HCT116 (cell line): Measurements from ENCODE around the gene NTSR1. TPM values are rescaled to one million over a fixed set of nuclear protein-coding genes. Genes with fewer than 3 reads are reported as not detected.
A peak's percentile ranks its signal among the peaks of the same experiment; 100 is the strongest.

ENCODE experiments used
- ATAC-seq: fragments of 200-7000 bp; cut with Tn5 transposase; 2 replicates; pipeline ENCODE4 v1.9.1; 2020; ENCODE audit warnings: mild to moderate bottlenecking, moderate library complexity
- BruUV-seq: library from RNA; stranded (reverse); fragments of 400-500 nt; replicated peaks from 2 replicates; lab custom pipeline; 2021; lab: Mats Ljungman, UMichigan
- CTCF ChIA-PET: fragments of 300-600 bp; sonication (Branson Sonifier 250); formaldehyde crosslinking; loops from one replicate; lab custom pipeline; 2021; ENCODE audit warnings: antibody characterized with exemption; lab: Charles Lee
- POLR2A ChIA-PET: fragments of 300-600, 350-600 bp; sonication (Branson Sonifier 250); formaldehyde crosslinking; loops from one replicate; lab custom pipeline; 2021; ENCODE audit warnings: antibody characterized with exemption; lab: Charles Lee
- RAD21 ChIA-PET, 2 experiments: fragments of 300-600 bp; sonication (Branson Sonifier 250); formaldehyde crosslinking; loops; one replicate each; lab custom pipeline; 2023; ENCODE audit warnings: low total read pairs in 2 of 2; ENCODE audit not compliant: uncharacterized antibody in 2 of 2, unreplicated experiment in 2 of 2, low non-redundant PET in 1 of 2; lab: Charles Lee
- DNase-seq: peaks from one replicate; pipeline ENCODE4 v3.0.0-alpha.2; 2010; ENCODE audit warnings: low read depth, low spot score
- H2AFZ ChIP-seq: fragments of 200-600 bp; shearing (Covaris generic), sonication (generic); 2 replicates; pipeline ENCODE4 v1.6.1; 2017; ENCODE audit warnings: low read depth, mixed run types, mixed read lengths, antibody characterized with exemption, low read length; ENCODE audit not compliant: poor library complexity, severe bottlenecking
- H3K27ac ChIP-seq: 2 replicates; pipeline ENCODE4 v1.5.1; 2012; ENCODE audit warnings: low read depth, low read length
- H3K27me3 ChIP-seq: fragments of 200-600 bp; sonication (generic); 2 replicates; pipeline ENCODE4 v1.6.1; 2016; ENCODE audit warnings: mixed run types, low read length, mixed read lengths; ENCODE audit not compliant: insufficient read depth
- H3K36me3 ChIP-seq, 2 experiments: fragments of 200-500 bp in 1 of 2; fragments of 200-600 bp in 1 of 2; sonication (Bioruptor generic) in 1 of 2; sonication (generic) in 1 of 2; 2 replicates each; pipeline versions ENCODE4 v1.5.1 to v1.6.1; 2014 to 2016; ENCODE audit warnings: low read length in 2 of 2, inconsistent platforms in 1 of 2, mixed read lengths in 1 of 2, mixed run types in 1 of 2; ENCODE audit not compliant: insufficient read depth in 2 of 2, control insufficient read depth in 1 of 2
- H3K4me1 ChIP-seq, 2 experiments: fragments of 200-600 bp in 1 of 2; sonication (generic) in 1 of 2; 2 replicates each; pipeline versions ENCODE4 v1.5.1 to v1.6.1; 2012 to 2017; ENCODE audit warnings: low read length in 2 of 2, inconsistent platforms in 1 of 2, mild to moderate bottlenecking in 1 of 2, mixed read lengths in 1 of 2, mixed run types in 1 of 2, moderate library complexity in 1 of 2; ENCODE audit not compliant: insufficient read depth in 2 of 2, control insufficient read depth in 1 of 2
- H3K4me2 ChIP-seq: fragments of 200-600 bp; sonication (generic); 2 replicates; pipeline ENCODE4 v1.6.1; 2017; ENCODE audit warnings: mixed run types, low read length, mixed read lengths
- H3K4me3 ChIP-seq, 2 experiments: fragments of 200-600 bp in 1 of 2; sonication (generic) in 1 of 2; replicated peaks in 1 of 2; 2 replicates each; pipeline ENCODE4 v1.5.1; 2011 to 2016; ENCODE audit warnings: low read length in 2 of 2, control low read depth in 1 of 2, low read depth in 1 of 2, mild to moderate bottlenecking in 1 of 2, mixed read lengths in 1 of 2, mixed run types in 1 of 2
- H3K79me2 ChIP-seq: fragments of 200-600 bp; sonication (generic); 2 replicates; pipeline ENCODE4 v1.6.1; 2017; ENCODE audit warnings: mild to moderate bottlenecking, mixed run types, low read length, moderate library complexity, mixed read lengths; ENCODE audit not compliant: insufficient read depth
- H3K9ac ChIP-seq: fragments of 200-600 bp; sonication (generic); 2 replicates; pipeline ENCODE4 v1.6.1; 2016; ENCODE audit warnings: low read length, mixed read lengths
- H3K9me2 ChIP-seq: fragments of 200-600 bp; sonication (generic), shearing (Covaris generic); 2 replicates; pipeline ENCODE4 v1.6.1; 2017; ENCODE audit warnings: mixed run types, mild to moderate bottlenecking, moderate library complexity; ENCODE audit not compliant: insufficient read depth
- H3K9me3 ChIP-seq, 2 experiments: fragments of 200-500 bp in 1 of 2; fragments of 200-600 bp in 1 of 2; sonication (Bioruptor generic) in 1 of 2; sonication (generic) in 1 of 2; 2 replicates each; pipeline ENCODE4 v1.6.1; 2014 to 2017; ENCODE audit warnings: low read length in 2 of 2, mixed read lengths in 2 of 2, inconsistent platforms in 1 of 2, low read depth in 1 of 2, mild to moderate bottlenecking in 1 of 2, mixed run types in 1 of 2, moderate library complexity in 1 of 2; ENCODE audit not compliant: control insufficient read depth in 1 of 2, insufficient read depth in 1 of 2
- H4K20me1 ChIP-seq: fragments of 200-600 bp; sonication (generic), shearing (Covaris generic); 2 replicates; pipeline ENCODE4 v1.6.1; 2017; ENCODE audit warnings: mixed run types, mild to moderate bottlenecking, moderate library complexity; ENCODE audit not compliant: insufficient read depth
- POLR2A ChIP-seq: IDR thresholded peaks from 2 replicates; pipeline ENCODE4 v1.7.0; 2011; ENCODE audit warnings: borderline replicate concordance; ENCODE audit not compliant: insufficient read depth, insufficient read length; ENCODE audit errors: extremely low read depth
- POLR2AphosphoS5 ChIP-seq: IDR thresholded peaks from 2 replicates; pipeline ENCODE4 v1.6.1; 2011; ENCODE audit warnings: mild to moderate bottlenecking, low read depth, low read length, moderate library complexity
- REST ChIP-seq: IDR thresholded peaks from 2 replicates; pipeline ENCODE4 v1.6.1; 2012; ENCODE audit warnings: low read depth
- intact Hi-C: fragments of 100-400 bp; cut with micrococcal nuclease; formaldehyde crosslinking; loops from 2 replicates; pipeline ENCODE4 v1.10.0; 2022
- total RNA-seq: library from RNA; stranded (reverse); gene quantifications from one replicate; pipeline ENCODE4 v1.2.1, GENCODE V29; 2021; ENCODE audit not compliant: unreplicated experiment

The NTSR1 gene
- total RNA-seq, 1 experiment from 2014 or later, result 187 TPM

DNA sequence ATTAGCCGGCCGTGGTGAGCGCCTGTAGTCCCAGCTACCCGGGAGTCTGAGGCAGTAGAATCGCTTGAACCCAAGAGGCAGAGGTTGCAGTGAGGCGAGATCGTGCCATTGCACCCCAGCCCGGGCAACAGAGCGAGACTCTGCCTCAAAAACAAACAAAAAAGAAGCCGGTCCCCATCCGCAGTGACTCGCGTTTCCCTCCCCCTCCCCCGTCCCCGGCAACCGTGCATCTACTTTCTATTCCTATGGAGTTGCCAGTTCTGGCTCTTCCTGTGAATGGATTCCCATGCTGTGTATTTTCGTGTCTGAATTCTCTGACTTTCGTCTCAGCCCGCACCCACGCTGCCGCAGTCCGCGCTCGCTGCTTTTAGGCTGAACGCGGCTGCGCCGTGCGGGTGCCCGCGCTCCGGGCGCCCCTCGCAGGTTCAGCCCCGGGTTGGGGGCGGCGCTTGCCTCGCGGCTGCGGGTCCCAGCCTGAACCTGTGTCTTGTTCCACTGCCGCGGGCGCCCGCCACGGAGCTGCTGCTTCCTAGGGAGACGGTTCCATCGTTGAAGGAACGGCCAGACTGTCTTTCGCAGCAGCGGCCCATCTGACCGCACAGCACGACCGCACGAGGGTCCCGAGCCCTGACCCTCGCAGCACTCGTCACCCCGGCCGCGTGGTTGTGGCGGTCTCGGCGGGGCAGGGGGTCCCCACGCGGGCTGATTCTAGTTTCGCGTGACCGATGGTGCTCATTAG lies 86.6 kb downstream of the NTSR1 start:
- Histone ChIP-seq H3K9me2 (no peaks in the 10 kb centered on the region), H4K20me1 (no peaks in the 10 kb centered on the region), H3K4me3 (peak overlapping the region; percentile 64 to 72), H3K9me3 (no peaks in the 10 kb centered on the region), H3K27ac (peak overlapping the region; percentile 99), H3K79me2 (peaks cover 25% of the 10 kb centered on the region), H2AFZ (no peak overlapping the region), H3K9ac (peak overlapping the region; percentile 91), H3K27me3 (no peaks in the 10 kb centered on the region), H3K4me2 (peak overlapping the region; percentile 99), H3K4me1 (peaks cover 23 to 67% of the 10 kb centered on the region in 2 experiments), H3K36me3 (peaks cover 13 to 28% of the 10 kb centered on the region in 2 experiments; a peak in 3 of 4 replicates)
- intact Hi-C loops, result loop anchor here (2.0 kb wide), 1 partner anchor 60 kb away; no protein-coding TSS in a partner anchor
- TF ChIP-seq POLR2AphosphoS5 (peak; percentile 55; the same call in 1 of the 2 replicates), POLR2A (peak; percentile 48), REST (no peak)
- ChIA-PET POLR2A (interaction anchor here (1.0 to 1.2 kb wide), 3 partner anchors 29 to 33 kb away, joined by 3 read pairs; no protein-coding TSS in a partner anchor), CTCF (interaction anchor here (1.0 to 2.3 kb wide), 5 partner anchors 9 to 178 kb away, joined by 3 to 10 read pairs (median 3); partner anchors contain the start of gene OGFR), RAD21 (interaction anchor here in 1 of 2 experiments (0.7 kb wide), 1 partner anchor 224 kb away, joined by 3 read pairs; no protein-coding TSS in a partner anchor)
- TSS peak; percentile 44 for BruUV-seq
- ATAC-seq, result peak; percentile 8; the same call in 1 of the 2 replicates
- DNase-seq, result no peak
